GM12892 (cell line): Measurements from ENCODE around the gene CD274.
"Not testable (repeated sequence)": the region's sequence is repeated elsewhere in the genome, so short reads cannot be mapped to it uniquely, and the experiment has no call there.

Source experiments
- POLR2A ChIP-seq: IDR thresholded peaks from 2 replicates; pipeline ENCODE4 v1.6.1; 2011; ENCODE audit warnings: low read depth, low read length, control low read depth
- POLR2AphosphoS5 ChIP-seq: IDR thresholded peaks from 2 replicates; pipeline ENCODE4 v1.6.1; 2011; ENCODE audit warnings: low read depth, low read length, control low read depth
- TAF1 ChIP-seq: IDR thresholded peaks from 2 replicates; pipeline ENCODE4 v1.6.1; 2011; ENCODE audit warnings: low read depth, mild to moderate bottlenecking, control low read depth, low read length, borderline replicate concordance

GRCh38 chr9:5475611-5476010 lies 25.3 kb downstream of the CD274 start:
- not testable (repeated sequence) for TF ChIP-seq POLR2A, POLR2AphosphoS5, TAF1
